K562 (cell line): Measurements from ENCODE around the gene RPTOR. TPM values are rescaled to one million over a fixed set of nuclear protein-coding genes. Genes with fewer than 3 reads are reported as not detected.

Experiments
- ATAC-seq: fragments of 200-7000 bp; cut with Tn5 transposase; 3 replicates; pipeline ENCODE4 v1.9.1; 2020; ENCODE audit warnings: moderate library complexity
- BruUV-seq: library from RNA; stranded (reverse); fragments of 400-500 nt; replicated peaks from 2 replicates; lab custom pipeline; 2021; lab: Mats Ljungman, UMichigan
- CTCF ChIA-PET: fragments of 300-600 bp; formaldehyde crosslinking; extraction: SDS; loops from one replicate; lab custom pipeline; 2021; ENCODE audit warnings: low intra/inter-chr PET ratio; lab: Yijun Ruan, JAX
- POLR2A ChIA-PET: fragments of 300-600, 350-650 bp; sonication (Branson Sonifier 250); formaldehyde crosslinking; extraction: SDS; loops from one replicate; lab custom pipeline; 2021; ENCODE audit warnings: antibody characterized with exemption, inconsistent platforms; lab: Yijun Ruan, JAX
- DNase-seq, 4 experiments: peaks; one replicate each; pipeline versions ENCODE4 v3.0.0 to v3.0.0-alpha.2; 2011 to 2018; ENCODE audit warnings: low spot score in 3 of 4, mixed read lengths in 3 of 4; ENCODE audit errors: extremely low read depth in 1 of 4
- FAIRE-seq: peaks from 2 replicates; lab custom pipeline; 2011; peaks lifted over from hg19 to GRCh38; lab: Jason Lieb, UNC
- H2AFZ ChIP-seq: 2 replicates; pipeline ENCODE4 v1.6.0; 2011; ENCODE audit warnings: low read depth, low read length, control low read depth, inconsistent platforms
- H3K27ac ChIP-seq: fragments of 200-600 bp; 3 replicates; pipeline ENCODE4 v1.8.0; 2011; ENCODE audit warnings: low read depth, mild to moderate bottlenecking, control low read depth, inconsistent platforms, low read length, moderate library complexity, mixed read lengths; ENCODE audit errors: extremely low read depth
- H3K27me3 ChIP-seq, 2 experiments: fragments of 300-600 bp in 1 of 2; 2 replicates in 1 of 2; 3 replicates in 1 of 2; pipeline versions ENCODE4 v1.6.0 to v1.8.0; 2011; ENCODE audit warnings: inconsistent platforms in 2 of 2, low read length in 2 of 2, mild to moderate bottlenecking in 1 of 2, mixed read lengths in 1 of 2, moderate library complexity in 1 of 2; ENCODE audit not compliant: control insufficient read depth in 2 of 2, insufficient read depth in 2 of 2
- H3K36me3 ChIP-seq: fragments of 300-600 bp; 3 replicates; pipeline ENCODE4 v1.8.0; 2011; ENCODE audit warnings: mild to moderate bottlenecking, low read length, inconsistent platforms; ENCODE audit not compliant: control insufficient read depth, insufficient read depth
- H3K4me1 ChIP-seq, 2 experiments: fragments of 200-600 bp in 1 of 2; replicated peaks in 1 of 2; 2 replicates in 1 of 2; 3 replicates in 1 of 2; pipeline versions ENCODE4 v1.5.1 to v1.8.0; 2011; ENCODE audit warnings: inconsistent platforms in 2 of 2, low read length in 2 of 2, mild to moderate bottlenecking in 1 of 2, mixed read lengths in 1 of 2, moderate library complexity in 1 of 2; ENCODE audit not compliant: control insufficient read depth in 2 of 2, insufficient read depth in 2 of 2
- H3K4me2 ChIP-seq: 2 replicates; pipeline ENCODE4 v1.6.1; 2011; ENCODE audit warnings: low read length, control low read depth, inconsistent platforms, mixed read lengths; ENCODE audit not compliant: insufficient read depth
- H3K4me3 ChIP-seq: fragments of 200-600 bp; sonication (generic), shearing (Covaris generic); 2 replicates; pipeline ENCODE4 v1.5.1; 2016; ENCODE audit warnings: control low read depth, inconsistent platforms
- H3K79me2 ChIP-seq: fragments of 200-600 bp; 3 replicates; pipeline ENCODE4 v1.8.0; 2011; ENCODE audit warnings: low read length, inconsistent platforms; ENCODE audit not compliant: control insufficient read depth, insufficient read depth
- H3K9ac ChIP-seq, 2 experiments: 2 replicates each; pipeline versions ENCODE4 v1.6.0 to v1.6.1; 2011; ENCODE audit warnings: low read depth in 2 of 2, low read length in 2 of 2, control low read depth in 1 of 2, inconsistent platforms in 1 of 2, mild to moderate bottlenecking in 1 of 2, mixed read lengths in 1 of 2; ENCODE audit not compliant: insufficient read depth in 1 of 2
- H3K9me1 ChIP-seq: one replicate; pipeline ENCODE4 v1.6.0; 2011; ENCODE audit warnings: inconsistent platforms, mild to moderate bottlenecking, low read length, moderate library complexity; ENCODE audit not compliant: control insufficient read depth, insufficient read depth
- H3K9me3 ChIP-seq: replicated peaks from 2 replicates; pipeline ENCODE4 v1.5.1; 2011; ENCODE audit warnings: low read depth, low read length, inconsistent platforms; ENCODE audit not compliant: control insufficient read depth, insufficient read depth
- H4K20me1 ChIP-seq: replicated peaks from 2 replicates; pipeline ENCODE4 v1.6.1; 2011; ENCODE audit warnings: low read length, inconsistent platforms, mixed read lengths; ENCODE audit not compliant: control insufficient read depth, insufficient read depth
- GTF2E2 ChIP-seq: fragments of 200-800 bp; sonication (Bioruptor generic); IDR thresholded peaks from 2 replicates; pipeline ENCODE4 v1.6.1; 2016; ENCODE audit warnings: missing genetic modification characterization, missing compliant biosample characterization
- RBM39 ChIP-seq: fragments of 200-400 bp; formaldehyde crosslinking; optimal IDR thresholded peaks from 2 replicates; pipeline ENCODE3; 2018; ENCODE audit warnings: low read depth, low read length
- SAFB ChIP-seq: fragments of 200-400 bp; formaldehyde crosslinking; IDR thresholded peaks from 2 replicates; pipeline ENCODE4 v1.6.1; 2017; ENCODE audit warnings: low read depth, low read length, borderline replicate concordance
- ZNF121 ChIP-seq: sonication (generic); formaldehyde crosslinking; conservative IDR thresholded peaks from 2 replicates; pipeline ENCODE4 v1.8.0; 2022; ENCODE audit warnings: missing genetic modification reagents
- WGBS: fragments of 100-300 bp; shearing (Covaris generic); methylation state at CpG from one replicate; pipeline ENCODE4 v1.1.6; 2016; ENCODE audit warnings: low coverage, mixed read lengths; ENCODE audit not compliant: insufficient coverage; ENCODE audit errors: missing lambda C conversion rate; 5-methylcytosine and 5-hydroxymethylcytosine counted together
- in situ Hi-C: fragments of 300-500 bp; cut with MboI; formaldehyde crosslinking; loops from 4 replicates; pipeline ENCODE4 v1.15.0; 2018; ENCODE audit warnings: inconsistent platforms, mixed read lengths
- intact Hi-C: fragments of 100-400 bp; cut with micrococcal nuclease; formaldehyde crosslinking; loops from 2 replicates; pipeline ENCODE4 v1.14.2; 2022
- polyA plus RNA-seq, 8 experiments: library from polyadenylated mRNA; depleted of rRNA in 4 of 8; stranded (reverse) in 5 of 8; unstranded in 3 of 8; fragments of >200 nt; fragmentation: Nextera tagmentation in 2 of 8; fragmentation: Illumina TruSeq in 1 of 8; extraction: Ambion mirVana in 2 of 8; extraction: Trizol in 1 of 8; gene quantifications; 2 replicates each; pipeline versions ENCODE4 v1.2.1 to v1.2.3, GENCODE V29; 2011 to 2014; ENCODE audit warnings: inconsistent platforms in 1 of 8, missing spikeins in 1 of 8
- total RNA-seq, 7 experiments: library from RNA; depleted of rRNA in 6 of 7; stranded (reverse); fragments of >200 nt in 6 of 7; fragmentation: Illumina TruSeq in 2 of 7; extraction: Trizol in 2 of 7; gene quantifications; 2 replicates each; pipeline versions ENCODE4 v1.2.1 to v1.2.3, GENCODE V29; 2011 to 2021; ENCODE audit warnings: low replicate concordance in 1 of 7
- TF ChIP-seq, protein P1 (sequence below): fragments of 450-650 bp; formaldehyde crosslinking; IDR thresholded peaks from 2 replicates; pipeline ENCODE4 v1.4.0; 2020; ENCODE audit warnings: mild to moderate bottlenecking, moderate library complexity

Gene RPTOR
- total and polyA plus RNA-seq, 9 of the 15 experiments (the other 6 are each of a cell fraction or from before 2014, with no cell fraction given), result 0.24 to 54.1 (median 10.2) TPM

DNA sequence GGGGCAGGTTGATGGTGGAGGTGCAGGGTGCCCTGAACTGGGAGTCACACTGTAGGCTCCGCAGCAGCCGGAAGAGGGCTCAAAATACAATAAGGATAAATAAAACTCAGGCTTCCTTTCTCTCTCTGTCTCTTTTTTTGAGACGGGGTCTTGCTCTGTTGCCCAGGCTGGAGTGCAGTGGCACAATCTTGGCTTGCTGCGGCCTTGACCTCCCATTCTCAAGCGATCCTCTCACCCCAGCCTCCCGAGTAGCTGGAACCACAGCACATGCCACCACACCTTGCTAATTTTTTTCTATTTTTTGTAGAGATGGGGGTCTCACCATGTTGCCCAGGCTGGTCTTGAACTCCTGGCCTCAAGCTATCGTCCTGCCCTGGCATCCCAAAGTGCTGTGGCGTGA is 35.3 kb upstream of the RPTOR start:
- in situ Hi-C loops (no loop called here), intact Hi-C loops (no loop called here)
- no TSS peak for BruUV-seq
- POLR2A ChIA-PET, result interaction anchor here (1.0 to 1.1 kb wide), 2 partner anchors 10 to 35 kb away, joined by 3 read pairs; partner anchors contain the start of gene RPTOR
- Histone ChIP-seq H3K27me3 (peaks cover 43 to 85% of the 10 kb centered on the region in 2 experiments), H3K9me3 (no peaks in the 10 kb centered on the region), H3K9me1 (no peaks in the 10 kb centered on the region), H3K4me3 (no peak overlapping the region), H2AFZ (no peak overlapping the region), H3K36me3 (no peaks in the 10 kb centered on the region), H3K4me1 (peaks cover 0 to 12% of the 10 kb centered on the region in 2 experiments; a peak in 1 of 5 replicates), H3K79me2 (no peaks in the 10 kb centered on the region), H3K27ac (no peak overlapping the region), H3K4me2 (no peak overlapping the region), H4K20me1 (peaks cover 8% of the 10 kb centered on the region), H3K9ac (no peak overlapping the region)
- FAIRE-seq (no peak), DNase-seq (no peak), ATAC-seq (no peak)
- 0% methylated on average over 3 of the region's 8 CpGs for WGBS
- TF ChIP-seq SAFB (no peak), ZNF121 (CRISPR knock-in tag) (peak; percentile 50; the same call in 1 of the 2 replicates), GTF2E2 (tag) (no peak), RBM39 (no peak)
- TF ChIP-seq, protein P1, sequence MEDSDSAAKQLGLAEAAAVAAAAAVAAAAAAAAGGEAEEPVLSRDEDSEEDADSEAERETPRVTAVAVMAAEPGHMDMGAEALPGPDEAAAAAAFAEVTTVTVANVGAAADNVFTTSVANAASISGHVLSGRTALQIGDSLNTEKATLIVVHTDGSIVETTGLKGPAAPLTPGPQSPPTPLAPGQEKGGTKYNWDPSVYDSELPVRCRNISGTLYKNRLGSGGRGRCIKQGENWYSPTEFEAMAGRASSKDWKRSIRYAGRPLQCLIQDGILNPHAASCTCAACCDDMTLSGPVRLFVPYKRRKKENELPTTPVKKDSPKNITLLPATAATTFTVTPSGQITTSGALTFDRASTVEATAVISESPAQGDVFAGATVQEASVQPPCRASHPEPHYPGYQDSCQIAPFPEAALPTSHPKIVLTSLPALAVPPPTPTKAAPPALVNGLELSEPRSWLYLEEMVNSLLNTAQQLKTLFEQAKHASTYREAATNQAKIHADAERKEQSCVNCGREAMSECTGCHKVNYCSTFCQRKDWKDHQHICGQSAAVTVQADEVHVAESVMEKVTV, result no peak
- CTCF ChIA-PET, result no interaction called here
